Erythroblast (primary cell): ENCODE measurements around the gene PTGES2.
"Not testable (repeated sequence)": the region's sequence is repeated elsewhere in the genome, so short reads cannot be mapped to it uniquely, and the experiment has no call there.

Experiments
- DNase-seq, 2 experiments: peaks; one replicate each; lab custom pipeline; 2025; lab: John Stamatoyannopoulos, UW
- GATA1 ChIP-seq: IDR thresholded peaks from 2 replicates; pipeline ENCODE4 v1.6.1; 2011; ENCODE audit warnings: low read depth, mild to moderate bottlenecking, control low read depth, low read length, moderate library complexity
- POLR2A ChIP-seq: IDR thresholded peaks from 2 replicates; pipeline ENCODE4 v1.6.1; 2011; ENCODE audit warnings: mild to moderate bottlenecking, low read length

The PTGES2 gene

DNA sequence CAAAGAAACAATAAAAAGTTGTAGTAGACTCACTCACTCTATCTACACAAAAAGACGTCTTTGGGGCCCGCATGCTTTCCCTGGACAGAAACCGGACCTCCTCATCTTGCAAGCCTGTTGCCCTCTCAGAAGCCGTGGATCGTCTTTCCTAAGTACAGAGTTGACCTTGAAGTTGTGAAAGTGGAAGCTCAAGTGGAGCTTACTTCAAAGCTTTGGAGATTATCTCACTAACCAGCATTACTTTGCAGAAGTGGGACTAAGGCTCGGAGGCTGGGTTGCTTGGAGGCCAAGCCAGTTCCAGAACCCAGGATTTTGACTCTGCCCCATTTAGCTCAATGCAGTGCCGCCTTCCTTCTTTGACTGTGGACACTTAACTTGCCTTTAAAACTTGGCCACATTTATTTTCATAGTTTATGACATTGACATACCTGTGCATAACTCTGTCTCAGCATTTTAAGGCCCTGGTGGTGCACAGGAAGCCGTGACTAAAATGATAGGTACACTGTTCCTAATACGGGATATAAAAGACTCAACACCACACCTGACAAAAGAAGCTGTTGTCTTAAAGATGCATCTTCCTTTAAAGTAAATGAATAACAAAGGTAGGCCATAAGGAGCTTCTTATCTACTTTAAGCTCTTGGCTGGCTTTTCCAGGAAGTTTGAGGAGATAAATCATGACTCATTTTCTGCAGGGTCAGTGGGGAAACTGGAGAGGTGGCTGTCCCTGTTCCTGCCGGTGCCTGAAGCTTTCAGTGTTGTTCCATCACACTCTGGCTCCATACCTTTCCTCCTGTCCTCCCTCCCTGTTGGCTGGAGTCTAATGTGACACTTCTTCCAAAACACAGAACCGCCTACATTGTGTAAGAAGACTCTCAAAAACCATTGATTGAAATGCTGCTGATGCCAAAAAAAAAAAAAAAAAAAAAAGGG lies 48.8 kb downstream of the PTGES2 start:
- TF ChIP-seq GATA1 (no peak), POLR2A (no peak)

DNA sequence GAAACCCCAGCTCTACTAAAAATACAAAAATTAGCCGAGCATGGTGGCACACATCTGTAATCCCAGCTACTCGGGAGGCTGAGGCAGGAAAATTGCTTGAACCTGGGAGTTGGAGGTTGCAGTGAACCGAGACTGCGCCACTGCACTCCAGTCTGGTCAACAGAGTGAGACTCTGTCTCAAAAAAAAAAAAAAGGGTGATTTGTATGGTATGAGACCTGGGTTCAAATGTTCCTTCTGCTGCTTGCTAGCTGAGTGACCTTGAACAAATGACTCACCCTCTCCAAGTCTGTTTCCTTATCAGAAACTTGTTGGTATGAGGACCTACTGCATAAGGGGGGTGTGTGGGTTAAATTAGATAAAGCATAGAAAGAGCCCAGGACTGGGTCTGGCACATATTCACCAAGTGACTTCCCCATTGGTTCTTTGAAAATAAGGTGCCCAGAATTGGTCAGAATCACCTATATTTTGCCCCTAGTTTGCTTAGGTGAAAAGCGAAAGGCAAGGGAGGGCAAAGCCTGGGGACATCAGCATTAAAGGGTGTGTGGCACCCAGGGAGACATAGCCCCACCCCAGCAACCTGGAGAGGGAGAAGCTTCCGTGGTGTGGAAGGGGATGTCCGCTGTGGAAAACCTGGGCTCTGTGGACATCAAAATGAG lies 49.6 kb downstream of the PTGES2 start:
- DNase-seq = peak; percentile 83 to 88
- no peak for TF ChIP-seq POLR2A
- no peak for TF ChIP-seq GATA1

More for the DNA sequence above, 48.8 kb downstream of the PTGES2 start:
- DNase-seq = peak; percentile 86 to 89

DNA sequence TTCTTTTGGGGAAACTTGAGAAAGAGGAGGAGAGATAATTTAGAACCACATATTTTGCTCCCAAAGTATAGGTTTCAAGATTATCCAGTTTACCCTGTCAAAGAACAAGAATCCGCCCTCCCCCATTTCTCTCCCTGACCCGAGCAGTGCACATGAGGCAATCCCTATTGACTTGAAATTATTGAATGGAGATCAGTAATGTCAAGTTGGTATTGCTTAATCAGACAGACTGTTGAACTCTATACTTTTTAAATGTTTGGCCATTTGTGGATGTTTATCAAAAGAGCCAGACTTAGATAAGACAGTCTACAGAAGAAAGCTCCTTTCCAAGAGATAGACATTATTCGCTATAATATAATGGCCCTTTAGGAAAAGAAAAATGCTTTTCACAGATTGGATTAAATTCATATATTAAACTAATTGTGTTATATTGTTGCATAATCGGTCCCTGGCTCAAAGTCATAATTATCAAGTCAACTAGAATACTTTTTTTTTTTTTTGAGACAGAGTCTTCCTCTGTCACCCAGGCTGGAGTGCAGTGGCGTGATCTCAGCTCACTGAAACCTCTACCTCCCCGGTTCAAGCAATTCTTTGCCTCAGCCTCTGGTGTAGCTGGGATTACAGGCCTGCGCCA lies 54.2 kb downstream of the PTGES2 start:
- no peak for TF ChIP-seq POLR2A
- TF ChIP-seq GATA1 = no peak
- DNase-seq = peak; percentile 58 to 68

DNA sequence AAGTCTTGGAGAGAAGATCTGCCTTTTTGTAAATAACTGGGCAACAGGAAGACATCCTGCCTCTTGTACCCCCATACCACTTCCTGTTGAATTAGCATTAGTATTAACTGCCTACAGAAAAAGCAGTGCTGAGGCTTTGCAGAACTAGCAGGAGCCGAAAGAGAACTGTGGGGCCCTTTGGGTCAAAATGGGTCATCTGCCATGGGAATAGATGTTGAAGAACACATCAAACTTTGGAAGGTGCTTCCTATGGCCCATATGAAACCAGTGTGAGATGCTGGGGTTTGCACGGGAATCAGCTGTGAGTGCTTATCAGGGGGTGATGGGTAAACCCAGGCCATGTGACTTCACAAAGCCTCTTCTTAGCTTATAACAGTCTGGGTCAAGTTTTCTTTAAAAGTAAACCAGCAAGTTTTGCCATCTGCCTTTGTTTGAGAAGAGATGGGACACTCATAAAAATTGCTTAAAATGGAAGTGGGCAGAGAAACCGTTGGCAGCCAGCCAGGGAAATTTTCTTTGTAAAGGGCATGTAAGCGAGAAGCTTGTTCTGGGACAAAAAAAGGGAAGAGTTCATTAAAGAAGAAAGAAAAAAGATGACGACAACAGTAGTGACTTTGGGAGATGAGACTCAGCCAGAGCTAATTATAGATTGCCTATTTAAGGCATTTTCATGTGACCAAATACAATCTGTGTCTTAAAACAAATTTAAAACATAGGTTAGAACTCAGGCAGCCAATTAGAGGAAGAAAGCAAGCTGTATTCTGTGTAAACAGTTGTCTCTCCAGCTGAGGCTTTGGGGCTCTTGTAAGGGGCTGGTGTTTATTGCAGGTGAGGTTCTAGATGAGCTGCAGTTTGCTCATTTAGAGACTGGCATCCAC lies 55.1 kb downstream of the PTGES2 start:
- DNase-seq = peak; percentile 69 to 82
- TF ChIP-seq GATA1 (no peak), POLR2A (no peak)

DNA sequence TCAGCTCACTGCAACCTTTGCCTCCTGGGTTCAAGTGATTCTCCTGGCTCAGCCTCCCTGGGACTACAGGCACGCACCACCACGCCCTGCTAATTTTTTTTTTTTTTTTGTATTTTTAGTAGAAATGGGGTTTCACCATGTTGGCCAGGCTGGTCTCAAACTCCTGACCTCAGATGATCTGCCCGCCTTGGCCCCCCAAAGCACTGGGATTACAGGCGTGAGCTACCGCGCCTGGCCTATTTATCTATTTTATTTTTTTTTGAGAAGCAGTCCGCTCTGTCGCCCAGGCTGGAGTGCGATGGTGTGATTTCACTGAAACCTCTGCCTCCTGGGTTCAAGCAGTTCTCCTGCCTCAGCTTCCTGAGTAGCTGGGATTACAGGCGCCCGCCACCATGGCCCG lies 56.1 kb downstream of the PTGES2 start:
- DNase-seq = not testable (repeated sequence)

DNA sequence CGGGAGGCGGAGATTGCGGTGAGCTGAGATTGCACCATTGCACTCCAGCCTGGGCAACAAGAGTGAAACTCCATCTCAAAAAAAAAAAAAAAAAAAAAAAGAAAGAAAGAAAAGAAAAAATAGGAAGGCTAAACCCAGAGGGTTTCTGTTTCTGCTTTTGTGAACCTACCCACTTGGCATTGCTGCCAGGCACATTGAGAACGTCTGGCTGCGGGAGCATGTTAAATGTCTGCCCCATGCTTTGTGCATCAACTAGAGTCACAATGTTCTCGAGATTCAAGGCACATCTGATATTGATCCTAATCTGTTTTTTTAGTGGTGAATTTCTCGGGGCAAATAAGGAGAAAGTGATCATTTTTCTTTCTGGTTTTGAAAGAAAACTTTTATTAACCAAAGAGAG lies 56.7 kb downstream of the PTGES2 start:
- DNase-seq = no peak
- no peak for TF ChIP-seq POLR2A
- TF ChIP-seq GATA1 = no peak
